AG09309 (cell line): Measurements from ENCODE around the gene THOC5.
A peak's percentile ranks its signal among the peaks of the same experiment; 100 is the strongest.
"Not testable (repeated sequence)": the region's sequence is repeated elsewhere in the genome, so short reads cannot be mapped to it uniquely, and the experiment has no call there.

Source experiments
- DNase-seq: peaks from one replicate; pipeline ENCODE4 v3.0.0-alpha.2; 2010; ENCODE audit warnings: low read depth
- H3K4me3 ChIP-seq: 2 replicates; pipeline ENCODE4 v1.5.1; 2011; ENCODE audit warnings: mild to moderate bottlenecking, low read depth, low read length, moderate library complexity; ENCODE audit not compliant: control insufficient read depth
- CTCF ChIP-seq: IDR thresholded peaks from 2 replicates; pipeline ENCODE4 v1.5.1; 2011; ENCODE audit warnings: mild to moderate bottlenecking, low read depth, low read length, inconsistent platforms; ENCODE audit not compliant: insufficient read depth, control insufficient read depth; ENCODE audit errors: missing control alignments

THOC5 gene

GRCh38 chr22:29509815-29510214 is 43.7 kb downstream of the THOC5 start:
- no peak for TF ChIP-seq CTCF
- H3K4me3 ChIP-seq: no peak overlapping the region
- no peak for DNase-seq

- H3K4me3 ChIP-seq: no peak overlapping the region
- no peak for DNase-seq
- TF ChIP-seq CTCF: no peak
These were observed 44.3 kb downstream of the THOC5 start for GRCh38 chr22:29509298-29509697.

GRCh38 chr22:29503811-29504372 is 49.7 kb downstream of the THOC5 start:
- no peak overlapping the region for H3K4me3 ChIP-seq
- DNase-seq: peak; percentile 29
- TF ChIP-seq CTCF: no peak

DNA sequence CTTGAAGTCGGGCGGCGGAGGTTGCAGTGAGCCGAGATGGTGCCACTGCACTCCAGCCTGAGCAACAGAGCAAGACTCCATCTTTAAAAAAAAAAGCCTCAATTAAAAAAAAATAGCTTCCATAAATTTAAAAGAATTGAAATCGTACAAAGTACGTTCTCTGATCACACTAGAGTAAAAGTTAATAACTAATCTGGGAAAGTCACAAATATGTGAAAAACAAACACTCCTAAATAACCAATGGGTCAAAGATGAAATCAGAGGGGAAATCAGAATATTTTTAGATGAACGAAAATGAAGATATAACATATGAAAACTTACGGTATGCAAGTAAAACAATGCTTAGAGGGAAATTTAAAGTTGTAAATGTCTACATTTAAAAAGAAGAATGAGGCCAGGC is 53.7 kb downstream of the THOC5 start:
- TF ChIP-seq CTCF: no peak
- DNase-seq: no peak
- no peak overlapping the region for H3K4me3 ChIP-seq

GRCh38 chr22:29493636-29494035 is 59.9 kb downstream of the THOC5 start:
- TF ChIP-seq CTCF: no peak
- no peak overlapping the region for H3K4me3 ChIP-seq
- DNase-seq: no peak

GRCh38 chr22:29491012-29491411 is 62.5 kb downstream of the THOC5 start:
- no peak for TF ChIP-seq CTCF
- DNase-seq: no peak
- no peak overlapping the region for H3K4me3 ChIP-seq

DNA sequence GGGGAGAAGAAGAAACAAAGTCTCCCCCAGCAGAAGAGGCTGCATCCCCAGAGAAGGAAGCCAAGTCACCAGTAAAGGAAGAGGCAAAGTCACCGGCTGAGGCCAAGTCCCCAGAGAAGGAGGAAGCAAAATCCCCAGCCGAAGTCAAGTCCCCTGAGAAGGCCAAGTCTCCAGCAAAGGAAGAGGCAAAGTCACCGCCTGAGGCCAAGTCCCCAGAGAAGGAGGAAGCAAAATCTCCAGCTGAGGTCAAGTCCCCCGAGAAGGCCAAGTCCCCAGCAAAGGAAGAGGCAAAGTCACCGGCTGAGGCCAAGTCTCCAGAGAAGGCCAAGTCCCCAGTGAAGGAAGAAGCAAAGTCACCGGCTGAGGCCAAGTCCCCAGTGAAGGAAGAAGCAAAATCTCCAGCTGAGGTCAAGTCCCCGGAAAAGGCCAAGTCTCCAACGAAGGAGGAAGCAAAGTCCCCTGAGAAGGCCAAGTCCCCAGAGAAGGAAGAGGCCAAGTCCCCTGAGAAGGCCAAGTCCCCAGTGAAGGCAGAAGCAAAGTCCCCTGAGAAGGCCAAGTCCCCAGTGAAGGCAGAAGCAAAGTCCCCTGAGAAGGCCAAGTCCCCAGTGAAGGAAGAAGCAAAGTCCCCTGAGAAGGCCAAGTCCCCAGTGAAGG is 64.3 kb downstream of the THOC5 start:
- DNase-seq: not testable (repeated sequence)

More for the DNA sequence above, 64.3 kb downstream of the THOC5 start:
- not testable (repeated sequence) for H3K4me3 ChIP-seq
